MM.1S (cell line): ENCODE data around the gene STK31.

Experiments used
- EZH2 ChIP-seq: fragments of 300-600 bp; sonication (generic); optimal IDR thresholded peaks from 2 replicates; pipeline ENCODE3; 2017; ENCODE audit warnings: low read depth, mild to moderate bottlenecking, antibody characterized with exemption, low read length, mixed read lengths
- TF ChIP-seq, protein P1 (sequence below): fragments of 300-600 bp; sonication (generic); IDR thresholded peaks from 2 replicates; pipeline ENCODE4 v1.5.1; 2016; ENCODE audit warnings: antibody characterized with exemption, low read length, mixed read lengths

DNA sequence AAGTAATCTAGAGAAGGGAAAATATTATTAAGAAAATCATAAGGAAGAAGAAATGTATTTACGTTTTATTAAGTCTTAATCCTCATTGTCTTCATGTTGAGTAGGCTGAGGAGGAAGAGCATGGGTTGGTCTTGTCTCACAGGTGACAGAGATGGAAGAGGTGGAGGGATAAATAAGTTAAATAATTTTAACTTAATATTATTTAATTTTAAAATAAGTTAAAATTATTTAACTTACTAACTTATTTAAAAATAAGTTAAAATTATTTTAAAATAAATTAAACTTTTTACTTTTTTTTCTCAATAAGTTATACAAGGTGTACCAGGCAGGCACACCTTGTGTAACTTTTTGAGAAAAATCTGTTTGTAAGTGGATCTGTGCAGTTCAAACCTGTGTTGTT, 36.6 kb downstream of the STK31 start:
- TF ChIP-seq, protein P1, sequence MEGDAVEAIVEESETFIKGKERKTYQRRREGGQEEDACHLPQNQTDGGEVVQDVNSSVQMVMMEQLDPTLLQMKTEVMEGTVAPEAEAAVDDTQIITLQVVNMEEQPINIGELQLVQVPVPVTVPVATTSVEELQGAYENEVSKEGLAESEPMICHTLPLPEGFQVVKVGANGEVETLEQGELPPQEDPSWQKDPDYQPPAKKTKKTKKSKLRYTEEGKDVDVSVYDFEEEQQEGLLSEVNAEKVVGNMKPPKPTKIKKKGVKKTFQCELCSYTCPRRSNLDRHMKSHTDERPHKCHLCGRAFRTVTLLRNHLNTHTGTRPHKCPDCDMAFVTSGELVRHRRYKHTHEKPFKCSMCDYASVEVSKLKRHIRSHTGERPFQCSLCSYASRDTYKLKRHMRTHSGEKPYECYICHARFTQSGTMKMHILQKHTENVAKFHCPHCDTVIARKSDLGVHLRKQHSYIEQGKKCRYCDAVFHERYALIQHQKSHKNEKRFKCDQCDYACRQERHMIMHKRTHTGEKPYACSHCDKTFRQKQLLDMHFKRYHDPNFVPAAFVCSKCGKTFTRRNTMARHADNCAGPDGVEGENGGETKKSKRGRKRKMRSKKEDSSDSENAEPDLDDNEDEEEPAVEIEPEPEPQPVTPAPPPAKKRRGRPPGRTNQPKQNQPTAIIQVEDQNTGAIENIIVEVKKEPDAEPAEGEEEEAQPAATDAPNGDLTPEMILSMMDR = no peak
- TF ChIP-seq EZH2 = no peak
